Stimulated activated CD4-positive, alpha-beta T cell treated with anti-CD3 and anti-CD28 coated beads, TNF-alpha, amount 100 ng/mL, for 48 hours (primary cell): ENCODE data around the gene PKNOX2.

ENCODE experiments used
- DNase-seq, 3 donors: peaks; one replicate each; pipeline ENCODE4 v3.0.0-alpha.2; 2020; ENCODE audit warnings: low read depth in 3 of 3

The PKNOX2 gene

GRCh38 chr11:125337836-125338834, 173.6 kb downstream of the PKNOX2 start:
- no peak for DNase-seq

GRCh38 chr11:125338886-125339811, 174.6 kb downstream of the PKNOX2 start:
- DNase-seq: no peak

GRCh38 chr11:125341676-125342075, 177.1 kb downstream of the PKNOX2 start:
- no peak for DNase-seq

GRCh38 chr11:125342281-125342930, 177.9 kb downstream of the PKNOX2 start:
- DNase-seq: no peak

GRCh38 chr11:125343086-125343717, 178.7 kb downstream of the PKNOX2 start:
- no peak for DNase-seq

GRCh38 chr11:125343718-125344131, 179.2 kb downstream of the PKNOX2 start:
- DNase-seq: no peak

- DNase-seq: no peak
These were observed 180.4 kb downstream of the PKNOX2 start for GRCh38 chr11:125344846-125345420.

GRCh38 chr11:125345421-125346178, 181.0 kb downstream of the PKNOX2 start:
- peak in 1 of 3 donors; percentile 28 for DNase-seq

- DNase-seq: no peak
These were observed 181.6 kb downstream of the PKNOX2 start for GRCh38 chr11:125346179-125346530.

GRCh38 chr11:125346565-125347260, 182.2 kb downstream of the PKNOX2 start:
- no peak for DNase-seq

GRCh38 chr11:125347261-125347585, 182.7 kb downstream of the PKNOX2 start:
- no peak for DNase-seq

- DNase-seq: no peak
These were observed 183.6 kb downstream of the PKNOX2 start for GRCh38 chr11:125348141-125348651.

- DNase-seq: peak in 2 of 3 donors; percentile 19 to 29
These were observed 184.2 kb downstream of the PKNOX2 start for GRCh38 chr11:125348674-125349309.

- no peak for DNase-seq
These were observed 185.9 kb downstream of the PKNOX2 start for GRCh38 chr11:125350206-125351032.

- DNase-seq: no peak
These were observed 186.7 kb downstream of the PKNOX2 start for GRCh38 chr11:125351033-125351867.

GRCh38 chr11:125351868-125352250, 187.3 kb downstream of the PKNOX2 start:
- DNase-seq: no peak

- DNase-seq: no peak
These were observed 192.2 kb downstream of the PKNOX2 start for GRCh38 chr11:125356797-125357196.
